H9 (cell line): Measurements from ENCODE around the gene EAF2. TPM values are rescaled to one million over a fixed set of nuclear protein-coding genes. Genes with fewer than 3 reads are reported as not detected.

ENCODE experiments used
- DNase-seq: peaks from one replicate; pipeline ENCODE4 v3.0.0-alpha.2; 2017
- H2AFZ ChIP-seq: one replicate; pipeline ENCODE4 v1.6.1; 2013; ENCODE audit warnings: mild to moderate bottlenecking, low read length, control low read depth, moderate library complexity
- H2AK5ac ChIP-seq: 2 replicates; pipeline ENCODE4 v1.6.1; 2013; ENCODE audit warnings: low read length, control low read depth, mixed read lengths; ENCODE audit not compliant: insufficient read length
- H2BK120ac ChIP-seq: one replicate; pipeline ENCODE4 v1.6.1; 2013; ENCODE audit warnings: low read depth, mild to moderate bottlenecking, low read length, control low read depth, inconsistent platforms; ENCODE audit not compliant: poor library complexity, severe bottlenecking
- H2BK12ac ChIP-seq: 2 replicates; pipeline ENCODE4 v1.6.1; 2013; ENCODE audit warnings: low read length, control low read depth, mixed read lengths, low read depth; ENCODE audit not compliant: insufficient read length
- H2BK15ac ChIP-seq: 2 replicates; pipeline ENCODE4 v1.6.1; 2013; ENCODE audit warnings: low read depth, low read length, control low read depth
- H2BK20ac ChIP-seq: one replicate; pipeline ENCODE4 v1.6.1; 2013; ENCODE audit warnings: low read depth, mild to moderate bottlenecking, low read length, control low read depth, inconsistent platforms; ENCODE audit not compliant: poor library complexity, severe bottlenecking
- H2BK5ac ChIP-seq: 2 replicates; pipeline ENCODE4 v1.6.1; 2013; ENCODE audit warnings: low read length, control low read depth, mixed read lengths; ENCODE audit not compliant: insufficient read length
- H3K14ac ChIP-seq: 2 replicates; pipeline ENCODE4 v1.6.1; 2013; ENCODE audit warnings: low read length, control low read depth; ENCODE audit not compliant: insufficient read depth
- H3K18ac ChIP-seq: 2 replicates; pipeline ENCODE4 v1.6.1; 2013; ENCODE audit warnings: low read depth, mild to moderate bottlenecking, mixed read lengths, low read length, control low read depth; ENCODE audit not compliant: insufficient read length
- H3K23ac ChIP-seq: 2 replicates; pipeline ENCODE4 v1.6.1; 2013; ENCODE audit warnings: low read length, control low read depth, mixed read lengths, low read depth; ENCODE audit not compliant: insufficient read length
- H3K23me2 ChIP-seq: 2 replicates; pipeline ENCODE4 v1.6.1; 2013; ENCODE audit warnings: low read depth, mild to moderate bottlenecking, mixed read lengths, low read length, control low read depth; ENCODE audit not compliant: insufficient read length, poor library complexity, severe bottlenecking
- H3K27ac ChIP-seq: 2 replicates; pipeline ENCODE4 v1.5.1; 2013; ENCODE audit warnings: low read length, control low read depth, mixed read lengths, low read depth; ENCODE audit not compliant: insufficient read length
- H3K27me3 ChIP-seq: 2 replicates; pipeline ENCODE4 v1.6.1; 2013; ENCODE audit warnings: low read length, control low read depth, inconsistent platforms; ENCODE audit not compliant: insufficient read depth
- H3K4ac ChIP-seq: 2 replicates; pipeline ENCODE4 v1.6.1; 2013; ENCODE audit warnings: low read depth, mild to moderate bottlenecking, control low read depth, inconsistent platforms, low read length, moderate library complexity
- H3K4me1 ChIP-seq: 2 replicates; pipeline ENCODE4 v1.6.1; 2013; ENCODE audit warnings: low read length, control low read depth, inconsistent platforms; ENCODE audit not compliant: insufficient read depth
- H3K4me2 ChIP-seq: 2 replicates; pipeline ENCODE4 v1.6.1; 2013; ENCODE audit warnings: low read length, control low read depth, mixed read lengths; ENCODE audit not compliant: insufficient read length, insufficient read depth
- H3K56ac ChIP-seq: 2 replicates; pipeline ENCODE4 v1.6.1; 2013; ENCODE audit warnings: low read depth, mild to moderate bottlenecking, mixed read lengths, low read length, control low read depth; ENCODE audit not compliant: insufficient read length
- H3K79me1 ChIP-seq: 2 replicates; pipeline ENCODE4 v1.6.1; 2013; ENCODE audit warnings: low read depth, mild to moderate bottlenecking, moderate library complexity, low read length, control low read depth, inconsistent platforms; ENCODE audit not compliant: insufficient read depth, poor library complexity, severe bottlenecking
- H3K79me2 ChIP-seq: 2 replicates; pipeline ENCODE4 v1.6.1; 2013; ENCODE audit warnings: low read length, control low read depth, inconsistent platforms; ENCODE audit not compliant: insufficient read depth
- H3K9ac ChIP-seq: 2 replicates; pipeline ENCODE4 v1.6.1; 2013; ENCODE audit warnings: low read length, control low read depth, mixed read lengths; ENCODE audit not compliant: insufficient read length; ENCODE audit errors: extremely low read depth
- H3K9me3 ChIP-seq: one replicate; pipeline ENCODE4 v1.6.1; 2013; ENCODE audit warnings: low read depth, low read length, inconsistent platforms; ENCODE audit not compliant: control insufficient read depth
- H3T11ph ChIP-seq: one replicate; pipeline ENCODE4 v1.6.1; 2013; ENCODE audit warnings: mild to moderate bottlenecking, low read length, control low read depth, inconsistent platforms
- H4K20me1 ChIP-seq: one replicate; pipeline ENCODE4 v1.6.1; 2013; ENCODE audit not compliant: control insufficient read depth, insufficient read length, insufficient read depth
- H4K5ac ChIP-seq: 2 replicates; pipeline ENCODE4 v1.6.1; 2013; ENCODE audit warnings: low read depth, mild to moderate bottlenecking, mixed read lengths, low read length, control low read depth; ENCODE audit not compliant: insufficient read length
- H4K8ac ChIP-seq: replicated peaks from 2 replicates; pipeline ENCODE4 v1.6.1; 2013; ENCODE audit warnings: low read length, control low read depth, mixed read lengths, low read depth; ENCODE audit not compliant: insufficient read length
- H4K91ac ChIP-seq: 2 replicates; pipeline ENCODE4 v1.6.1; 2013; ENCODE audit warnings: low read depth, mild to moderate bottlenecking, moderate library complexity, mixed read lengths, low read length, control low read depth; ENCODE audit not compliant: insufficient read length
- H3K27ac Mint-ChIP-seq, 3 experiments: 2 replicates in 2 of 3; 3 replicates in 1 of 3; pipeline ENCODE4 v1.8.0; 2020 to 2021; ENCODE audit warnings: mixed read lengths in 3 of 3, mild to moderate bottlenecking in 1 of 3, moderate library complexity in 1 of 3
- H3K27me3 Mint-ChIP-seq: 2 replicates; pipeline ENCODE4 v1.8.0; 2021; ENCODE audit warnings: low read depth, mild to moderate bottlenecking, moderate library complexity, mixed read lengths
- H3K36me3 Mint-ChIP-seq, 3 experiments: 2 replicates in 2 of 3; 3 replicates in 1 of 3; pipeline ENCODE4 v1.8.0; 2020 to 2021; ENCODE audit warnings: low read depth in 3 of 3, mixed read lengths in 3 of 3; ENCODE audit not compliant: insufficient read depth in 1 of 3
- H3K4me1 Mint-ChIP-seq, 2 experiments: 2 replicates each; pipeline ENCODE4 v1.8.0; 2020; ENCODE audit warnings: mixed read lengths in 2 of 2
- H3K4me3 Mint-ChIP-seq, 2 experiments: 2 replicates in 1 of 2; 3 replicates in 1 of 2; pipeline ENCODE4 v1.8.0; 2020 to 2021; ENCODE audit warnings: mild to moderate bottlenecking in 2 of 2, mixed read lengths in 2 of 2, moderate library complexity in 1 of 2
- H3K9me3 Mint-ChIP-seq, 2 experiments: 2 replicates in 1 of 2; 3 replicates in 1 of 2; pipeline ENCODE4 v1.8.0; 2020; ENCODE audit warnings: mild to moderate bottlenecking in 2 of 2, mixed read lengths in 2 of 2, moderate library complexity in 1 of 2
- CTCF ChIP-seq: fragments of 200-600 bp; sonication (generic); conservative IDR thresholded peaks from 3 replicates; pipeline ENCODE4 v1.8.0; 2021; ENCODE audit warnings: antibody characterized with exemption, mild to moderate bottlenecking
- WGBS: extraction: QIAGEN DNeasy Blood & Tissue Kit; methylation state at CpG from one replicate; pipeline ENCODE4 v1.1.7; 2013; ENCODE audit warnings: missing lambda C conversion rate, low lambda C conversion rate, mixed read lengths; ENCODE audit not compliant: insufficient read length; ENCODE audit errors: extremely low coverage; 5-methylcytosine and 5-hydroxymethylcytosine counted together
- total RNA-seq: library from RNA; stranded (reverse); gene quantifications from 2 replicates; pipeline ENCODE4 v1.2.1, GENCODE V29; 2021

Gene EAF2
- total RNA-seq, 1 experiment from 2014 or later = 4.3 TPM

GRCh38 chr3:121821421-121822199, 13.4 kb upstream of the EAF2 start:
- TF ChIP-seq CTCF = no peak
- no peaks in the 10 kb centered on the region for H3K23me2 ChIP-seq
- H3K14ac ChIP-seq = no peak overlapping the region
- H3K79me2 ChIP-seq = no peaks in the 10 kb centered on the region; the same call in 1 of the 2 replicates
- no peak overlapping the region for H3K23ac ChIP-seq
- no peak overlapping the region for H2BK15ac ChIP-seq
- no peaks in the 10 kb centered on the region for H3K27me3 ChIP-seq
- no peak overlapping the region for H2AFZ ChIP-seq
- H3K4me2 ChIP-seq = no peak overlapping the region
- no peak overlapping the region for H2BK5ac ChIP-seq
- peaks cover 4% of the 10 kb centered on the region for H3K79me1 ChIP-seq
- H4K8ac ChIP-seq = no peak overlapping the region
- no peak overlapping the region for H3K27ac ChIP-seq
- no peak overlapping the region for H4K5ac ChIP-seq
- no peaks in the 10 kb centered on the region for H3K9me3 ChIP-seq
- Mint-ChIP-seq H3K27me3 (no peaks in the 10 kb centered on the region), H3K9me3 (peaks cover 10 to 13% of the 10 kb centered on the region in 2 experiments; a peak in 4 of 5 replicates), H3K27ac (no peak overlapping the region), H3K4me1 (no peaks in the 10 kb centered on the region), H3K36me3 (peaks cover 57 to 85% (median 71%) of the 10 kb centered on the region in 3 experiments), H3K4me3 (no peak overlapping the region)
- no CpG with 5 or more reads among the region's 2 CpGs for WGBS
- H2BK12ac ChIP-seq = no peak overlapping the region
- no peak overlapping the region for H2BK20ac ChIP-seq
- no peak overlapping the region for H3K56ac ChIP-seq
- no peak for DNase-seq
- H4K91ac ChIP-seq = no peak overlapping the region
- H3K9ac ChIP-seq = no peak overlapping the region
- no peak overlapping the region for H2AK5ac ChIP-seq
- H3T11ph ChIP-seq = no peak overlapping the region
- H4K20me1 ChIP-seq = no peaks in the 10 kb centered on the region
- no peak overlapping the region for H3K4ac ChIP-seq
- H2BK120ac ChIP-seq = no peak overlapping the region
- no peaks in the 10 kb centered on the region for H3K4me1 ChIP-seq
- H3K18ac ChIP-seq = no peak overlapping the region
